Epithelial cell of proximal tubule (primary cell): Measurements from ENCODE around the gene SMIM12. TPM values are rescaled to one million over a fixed set of nuclear protein-coding genes. Genes with fewer than 3 reads are reported as not detected.

Experiments used
- DNase-seq: peaks from one replicate; pipeline ENCODE4 v3.0.0-alpha.2; 2011; ENCODE audit warnings: low read depth
- H3K4me3 ChIP-seq: 2 replicates; pipeline ENCODE4 v1.5.1; 2011; ENCODE audit warnings: low read depth, mild to moderate bottlenecking, low read length
- CTCF ChIP-seq: conservative IDR thresholded peaks from 2 replicates; pipeline ENCODE4 v1.5.1; 2012; ENCODE audit warnings: low read depth, mild to moderate bottlenecking, low read length
- total RNA-seq: library from RNA; depleted of rRNA; stranded (reverse); fragments of >200 nt; gene quantifications from 2 replicates; pipeline ENCODE4 v1.2.3, GENCODE V29; 2015

The SMIM12 gene
- 30.8 and 54.0 TPM in 2 replicates for total RNA-seq

GRCh38 chr1:34859446-34860200, at the start of gene SMIM12:
TSS of gene SMIM12 (minus strand) at chr1:34859749. CDS start at chr1:34855977, 3,772 bp downstream.
- DNase-seq, result peak; percentile 48
- H3K4me3 ChIP-seq, result peak within 1 kb of the TSS; percentile 100
- TF ChIP-seq CTCF, result peak; percentile 87

- no peak for TF ChIP-seq CTCF
- no peak for DNase-seq
- H3K4me3 ChIP-seq, result no peak overlapping the region
These were observed 48.8 kb upstream of the SMIM12 start for GRCh38 chr1:34908369-34908768.

- TF ChIP-seq CTCF, result no peak
- no peak for DNase-seq
- no peak overlapping the region for H3K4me3 ChIP-seq
These were observed 48.0 kb upstream of the SMIM12 start for GRCh38 chr1:34907487-34908090.

GRCh38 chr1:34906756-34907155, 47.2 kb upstream of the SMIM12 start:
- no peak for DNase-seq
- H3K4me3 ChIP-seq, result no peak overlapping the region
- TF ChIP-seq CTCF, result no peak

GRCh38 chr1:34906222-34906621, 46.7 kb upstream of the SMIM12 start:
- no peak for TF ChIP-seq CTCF
- no peak overlapping the region for H3K4me3 ChIP-seq
- no peak for DNase-seq

GRCh38 chr1:34905098-34905459, 45.5 kb upstream of the SMIM12 start:
- TF ChIP-seq CTCF, result no peak
- no peak for DNase-seq

More at GRCh38 chr1:34905098-34905459, 45.5 kb upstream of the SMIM12 start:
- no peak overlapping the region for H3K4me3 ChIP-seq
